ENCODE results near the gene TMEM178B.

DNA sequence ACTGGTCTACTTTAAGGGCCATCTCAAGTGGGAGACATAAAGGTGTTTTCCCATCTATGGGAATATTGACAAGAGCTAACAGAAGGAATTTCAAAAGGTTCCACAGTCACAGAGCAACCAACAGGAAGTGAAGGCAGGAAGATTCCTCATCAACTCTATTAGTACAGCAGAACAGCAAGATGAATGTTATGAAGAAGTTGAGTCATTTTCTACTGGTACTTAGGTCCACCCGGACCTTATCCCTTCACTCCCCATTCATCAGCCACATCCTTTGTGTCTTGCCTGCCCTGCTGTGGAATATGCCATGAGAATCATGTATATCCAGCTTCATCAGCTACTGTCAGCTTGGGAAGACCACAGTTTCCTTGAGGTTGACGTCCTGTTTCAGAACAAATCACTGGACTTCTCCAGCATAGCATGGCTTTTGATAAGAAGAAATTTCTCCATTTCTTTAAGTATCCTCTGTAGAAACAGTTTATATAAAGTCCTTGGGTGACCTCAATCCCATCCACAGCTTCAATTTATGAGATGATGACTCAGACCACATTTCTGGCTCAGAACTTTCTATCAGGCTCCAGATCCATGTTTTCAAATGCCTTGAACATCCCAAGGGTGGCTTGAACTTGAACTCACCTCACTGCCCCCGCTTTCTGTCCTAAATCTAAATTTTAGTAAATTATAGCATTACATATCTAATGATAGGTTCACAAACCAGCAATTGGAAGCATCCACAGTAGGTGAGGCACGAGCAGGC lies 392.5 kb downstream of the TMEM178B start:
- TF ChIP-seq EZH2 (IDR thresholded peaks at IDR 0.05) (no peak), POLR2AphosphoS5 (IDR thresholded peaks at IDR 0.05; ENCODE audit: borderline replicate concordance, low read depth, low read length) (no peak), FOXP2 (optimal IDR thresholded peaks at IDR 0.05; ENCODE audit: control extremely low read depth, extremely low read length, insufficient read depth) (no peak)
